Keratinocyte (primary cell): ENCODE data around the gene OR2H2. TPM values are rescaled to one million over a fixed set of nuclear protein-coding genes. Genes with fewer than 3 reads are reported as not detected.

Experiments
- DNase-seq: peaks from one replicate; pipeline ENCODE4 v3.0.0-alpha.2; 2011; ENCODE audit warnings: low read depth, missing footprints, low spot score
- FAIRE-seq: peaks from 2 replicates; lab custom pipeline; 2011; peaks lifted over from hg19 to GRCh38; lab: Jason Lieb, UNC
- H2AFZ ChIP-seq: 2 replicates; pipeline ENCODE4 v1.6.0; 2012; ENCODE audit warnings: low read length, control low read depth, inconsistent platforms; ENCODE audit not compliant: control insufficient read depth
- H3K27ac ChIP-seq: 2 replicates; pipeline ENCODE4 v1.5.1; 2011; ENCODE audit warnings: low read length; ENCODE audit not compliant: control insufficient read depth, insufficient read depth
- H3K27me3 ChIP-seq: 3 replicates; pipeline ENCODE4 v1.6.0; 2011; ENCODE audit warnings: low read length; ENCODE audit not compliant: control insufficient read depth, insufficient read depth; ENCODE audit errors: extremely low read depth
- H3K36me3 ChIP-seq, 2 experiments: 2 replicates in 1 of 2; 3 replicates in 1 of 2; pipeline ENCODE4 v1.5.1; 2011; ENCODE audit warnings: low read length in 2 of 2, mild to moderate bottlenecking in 1 of 2; ENCODE audit not compliant: control insufficient read depth in 2 of 2, insufficient read depth in 2 of 2; ENCODE audit errors: extremely low read depth in 1 of 2
- H3K4me1 ChIP-seq: 3 replicates; pipeline ENCODE4 v1.5.1; 2011; ENCODE audit warnings: low read length; ENCODE audit not compliant: control insufficient read depth, insufficient read depth; ENCODE audit errors: extremely low read depth
- H3K4me2 ChIP-seq: 3 replicates; pipeline ENCODE4 v1.6.0; 2011; ENCODE audit warnings: low read depth, low read length; ENCODE audit not compliant: control insufficient read depth, insufficient read depth; ENCODE audit errors: extremely low read depth
- H3K4me3 ChIP-seq, 3 experiments: fragments of 200-600 bp in 1 of 3; sonication (generic) in 1 of 3; 2 replicates in 2 of 3; 3 replicates in 1 of 3; pipeline ENCODE4 v1.5.1; 2011 to 2016; ENCODE audit warnings: low read length in 3 of 3, mild to moderate bottlenecking in 3 of 3, control low read depth in 2 of 3, inconsistent platforms in 1 of 3, low read depth in 1 of 3, mixed read lengths in 1 of 3, mixed run types in 1 of 3, moderate library complexity in 1 of 3; ENCODE audit not compliant: control insufficient read depth in 2 of 3, insufficient read depth in 2 of 3; ENCODE audit errors: extremely low read depth in 1 of 3
- H3K79me2 ChIP-seq: 2 replicates; pipeline ENCODE4 v1.6.0; 2012; ENCODE audit warnings: low read length; ENCODE audit not compliant: control insufficient read depth, insufficient read depth
- H3K9ac ChIP-seq: 3 replicates; pipeline ENCODE4 v1.6.0; 2011; ENCODE audit warnings: low read length; ENCODE audit not compliant: control insufficient read depth, insufficient read depth; ENCODE audit errors: extremely low read depth
- H3K9me1 ChIP-seq: 3 replicates; pipeline ENCODE4 v1.6.0; 2011; ENCODE audit warnings: low read length; ENCODE audit not compliant: control insufficient read depth, insufficient read depth; ENCODE audit errors: extremely low read depth
- H3K9me3 ChIP-seq: 2 replicates; pipeline ENCODE4 v1.5.1; 2012; ENCODE audit warnings: low read depth, low read length; ENCODE audit not compliant: control insufficient read depth
- H4K20me1 ChIP-seq: 3 replicates; pipeline ENCODE4 v1.6.0; 2011; ENCODE audit warnings: low read length; ENCODE audit not compliant: control insufficient read depth, insufficient read depth; ENCODE audit errors: extremely low read depth
- EZH2 ChIP-seq: IDR thresholded peaks from one replicate; pipeline ENCODE4 v1.6.1; 2012; ENCODE audit warnings: inconsistent platforms, mild to moderate bottlenecking, low read length, moderate library complexity
- dilution Hi-C: fragments of 300-500 bp; cut with MboI; formaldehyde crosslinking; loops from one replicate; pipeline ENCODE4 v1.7.0; 2020; ENCODE audit warnings: low sequenced_read_pairs; ENCODE audit not compliant: extremely low pct_ligation_motif_present
- polyA plus RNA-seq, 5 experiments: library from polyadenylated mRNA; depleted of rRNA in 3 of 5; stranded (reverse) in 3 of 5; stranded (forward) in 1 of 5; unstranded in 1 of 5; fragments of >200 nt; gene quantifications; 1 replicate in 1 of 5; 2 replicates in 3 of 5; 3 replicates in 1 of 5; pipeline versions ENCODE4 v1.2.1 to v1.2.3, GENCODE V29; 2011 to 2012; ENCODE audit warnings: missing spikeins in 2 of 5, low read depth in 1 of 5, low replicate concordance in 1 of 5
- TF ChIP-seq, protein P1 (sequence below), 3 experiments: IDR thresholded peaks in 1 of 3; conservative IDR thresholded peaks in 1 of 3; optimal IDR thresholded peaks in 1 of 3; 2 replicates in 2 of 3; 3 replicates in 1 of 3; pipeline versions ENCODE3 to v1.5.1; 2011; ENCODE audit warnings: low read length in 3 of 3, mild to moderate bottlenecking in 3 of 3, moderate library complexity in 2 of 3, control low read depth in 1 of 3, inconsistent platforms in 1 of 3; ENCODE audit not compliant: insufficient read depth in 2 of 3; ENCODE audit errors: extremely low read depth in 1 of 3

Gene OR2H2
- polyA plus RNA-seq, 1 donor (not counting 4 experiments of a cell fraction or from before 2014, with no cell fraction given): not detected

DNA sequence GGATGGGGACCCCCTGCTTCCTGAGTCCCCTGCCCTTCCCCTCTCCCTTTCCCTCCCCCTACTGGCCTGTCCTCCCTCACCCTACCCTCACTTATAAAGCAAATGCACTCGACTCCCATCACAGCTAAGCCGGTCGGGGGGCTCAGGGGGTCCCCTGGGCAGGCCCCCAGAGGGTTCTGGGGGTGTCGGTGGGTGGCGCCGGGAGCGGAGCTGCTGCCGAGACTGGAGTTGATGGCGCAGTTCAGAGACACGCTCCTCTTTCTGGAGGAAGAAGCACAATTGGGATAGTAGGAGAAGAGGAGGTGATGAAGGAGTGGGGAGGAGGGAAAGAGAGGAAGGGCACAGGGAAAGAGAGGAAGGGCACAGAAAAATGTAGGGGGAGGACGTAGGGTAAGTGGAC is 18.5 kb downstream of the OR2H2 start:
- dilution Hi-C loops: no loop called here
- no peak for FAIRE-seq

DNA sequence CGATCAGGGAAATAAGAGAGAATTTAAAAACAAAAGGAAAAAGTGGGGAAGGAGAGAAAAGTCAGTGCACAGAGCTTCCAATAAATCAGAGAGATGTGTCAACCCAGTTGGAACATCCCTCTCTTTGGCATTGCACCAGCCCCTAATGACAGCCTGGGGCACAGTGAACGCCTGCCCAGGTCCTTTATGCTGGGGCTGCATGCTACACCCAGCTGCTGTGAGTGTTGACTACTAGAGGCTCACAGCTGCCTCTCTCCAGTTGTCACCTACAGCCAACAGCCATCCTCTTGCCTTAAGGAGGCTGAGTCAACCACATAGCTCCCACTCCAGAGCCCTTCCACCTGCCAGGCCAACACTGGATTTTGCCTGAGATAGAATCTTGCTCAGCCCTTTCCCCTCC is 19.0 kb downstream of the OR2H2 start:
- dilution Hi-C loops: no loop called here
- peaks cover 46 to 49% of the 10 kb centered on the region in 2 experiments for H3K36me3 ChIP-seq

More for the DNA sequence above, 18.5 kb downstream of the OR2H2 start:
- Histone ChIP-seq H3K27ac (no peak overlapping the region), H3K27me3 (no peaks in the 10 kb centered on the region), H4K20me1 (no peaks in the 10 kb centered on the region), H3K4me3 (no peak overlapping the region), H3K4me2 (no peak overlapping the region), H3K9ac (no peak overlapping the region), H3K4me1 (no peaks in the 10 kb centered on the region), H2AFZ (no peak overlapping the region), H3K79me2 (no peaks in the 10 kb centered on the region), H3K36me3 (peaks cover 45 to 47% of the 10 kb centered on the region in 2 experiments), H3K9me3 (no peaks in the 10 kb centered on the region), H3K9me1 (no peaks in the 10 kb centered on the region)
- no peak for DNase-seq
- TF ChIP-seq, protein P1, sequence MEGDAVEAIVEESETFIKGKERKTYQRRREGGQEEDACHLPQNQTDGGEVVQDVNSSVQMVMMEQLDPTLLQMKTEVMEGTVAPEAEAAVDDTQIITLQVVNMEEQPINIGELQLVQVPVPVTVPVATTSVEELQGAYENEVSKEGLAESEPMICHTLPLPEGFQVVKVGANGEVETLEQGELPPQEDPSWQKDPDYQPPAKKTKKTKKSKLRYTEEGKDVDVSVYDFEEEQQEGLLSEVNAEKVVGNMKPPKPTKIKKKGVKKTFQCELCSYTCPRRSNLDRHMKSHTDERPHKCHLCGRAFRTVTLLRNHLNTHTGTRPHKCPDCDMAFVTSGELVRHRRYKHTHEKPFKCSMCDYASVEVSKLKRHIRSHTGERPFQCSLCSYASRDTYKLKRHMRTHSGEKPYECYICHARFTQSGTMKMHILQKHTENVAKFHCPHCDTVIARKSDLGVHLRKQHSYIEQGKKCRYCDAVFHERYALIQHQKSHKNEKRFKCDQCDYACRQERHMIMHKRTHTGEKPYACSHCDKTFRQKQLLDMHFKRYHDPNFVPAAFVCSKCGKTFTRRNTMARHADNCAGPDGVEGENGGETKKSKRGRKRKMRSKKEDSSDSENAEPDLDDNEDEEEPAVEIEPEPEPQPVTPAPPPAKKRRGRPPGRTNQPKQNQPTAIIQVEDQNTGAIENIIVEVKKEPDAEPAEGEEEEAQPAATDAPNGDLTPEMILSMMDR (optimal IDR thresholded peaks at IDR 0.05 in 1 of 3, IDR thresholded peaks at IDR 0.05 in 1 of 3, conservative IDR thresholded peaks at IDR 0.05 in 1 of 3; ENCODE audit: extremely low read depth in 1 of 3, insufficient read depth in 2 of 3, low read length in 3 of 3): no peak
- no peak for TF ChIP-seq EZH2

More for the DNA sequence above, 19.0 kb downstream of the OR2H2 start:
- no peak overlapping the region for H2AFZ ChIP-seq
- TF ChIP-seq, protein P1 (optimal IDR thresholded peaks at IDR 0.05 in 1 of 3, IDR thresholded peaks at IDR 0.05 in 1 of 3, conservative IDR thresholded peaks at IDR 0.05 in 1 of 3; ENCODE audit: extremely low read depth in 1 of 3, insufficient read depth in 2 of 3, low read length in 3 of 3): no peak
- TF ChIP-seq EZH2: no peak
- no peaks in the 10 kb centered on the region for H3K9me1 ChIP-seq
- H4K20me1 ChIP-seq: no peaks in the 10 kb centered on the region
- H3K9ac ChIP-seq: no peak overlapping the region
- no peak overlapping the region for H3K4me3 ChIP-seq
- FAIRE-seq (no peak), DNase-seq (no peak)
- no peak overlapping the region for H3K4me2 ChIP-seq
- no peaks in the 10 kb centered on the region for H3K9me3 ChIP-seq
- no peaks in the 10 kb centered on the region for H3K4me1 ChIP-seq
- H3K27me3 ChIP-seq: no peaks in the 10 kb centered on the region
- no peak overlapping the region for H3K27ac ChIP-seq
- no peaks in the 10 kb centered on the region for H3K79me2 ChIP-seq
